Epithelial cell of proximal tubule (primary cell): ENCODE measurements around the gene SLC7A11. TPM values are rescaled to one million over a fixed set of nuclear protein-coding genes. Genes with fewer than 3 reads are reported as not detected.
A peak's percentile ranks its signal among the peaks of the same experiment; 100 is the strongest.

Source experiments
- DNase-seq: peaks from one replicate; pipeline ENCODE4 v3.0.0-alpha.2; 2011; ENCODE audit warnings: low read depth
- H3K4me3 ChIP-seq: 2 replicates; pipeline ENCODE4 v1.5.1; 2011; ENCODE audit warnings: low read depth, mild to moderate bottlenecking, low read length
- total RNA-seq: library from RNA; depleted of rRNA; stranded (reverse); fragments of >200 nt; gene quantifications from 2 replicates; pipeline ENCODE4 v1.2.3, GENCODE V29; 2015
- TF ChIP-seq, protein P1 (sequence below): conservative IDR thresholded peaks from 2 replicates; pipeline ENCODE4 v1.5.1; 2012; ENCODE audit warnings: low read depth, mild to moderate bottlenecking, low read length

SLC7A11 gene
- total RNA-seq, 1 donor from 2014 or later: 3.1 TPM

DNA sequence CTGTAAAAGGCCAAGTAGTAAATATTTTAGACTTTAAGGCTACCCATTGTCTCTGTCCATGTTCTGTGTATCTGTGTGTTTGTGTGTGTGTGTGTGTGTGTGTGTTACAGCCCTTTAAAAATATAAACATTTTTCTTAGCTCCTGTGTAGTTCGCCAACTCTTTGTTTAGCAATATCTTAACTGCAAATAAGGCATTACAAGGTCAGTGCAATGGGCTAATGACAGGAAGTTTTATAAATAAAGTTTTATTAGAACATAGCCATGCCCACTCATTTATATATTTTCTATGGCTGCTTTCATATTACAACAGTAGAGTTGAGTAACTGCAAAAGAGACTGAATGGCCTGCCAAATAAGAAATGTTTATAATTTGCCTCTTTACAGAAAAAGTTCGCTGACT, 5.9 kb upstream of the SLC7A11 start:
- no peak overlapping the region for H3K4me3 ChIP-seq
- TF ChIP-seq, protein P1, sequence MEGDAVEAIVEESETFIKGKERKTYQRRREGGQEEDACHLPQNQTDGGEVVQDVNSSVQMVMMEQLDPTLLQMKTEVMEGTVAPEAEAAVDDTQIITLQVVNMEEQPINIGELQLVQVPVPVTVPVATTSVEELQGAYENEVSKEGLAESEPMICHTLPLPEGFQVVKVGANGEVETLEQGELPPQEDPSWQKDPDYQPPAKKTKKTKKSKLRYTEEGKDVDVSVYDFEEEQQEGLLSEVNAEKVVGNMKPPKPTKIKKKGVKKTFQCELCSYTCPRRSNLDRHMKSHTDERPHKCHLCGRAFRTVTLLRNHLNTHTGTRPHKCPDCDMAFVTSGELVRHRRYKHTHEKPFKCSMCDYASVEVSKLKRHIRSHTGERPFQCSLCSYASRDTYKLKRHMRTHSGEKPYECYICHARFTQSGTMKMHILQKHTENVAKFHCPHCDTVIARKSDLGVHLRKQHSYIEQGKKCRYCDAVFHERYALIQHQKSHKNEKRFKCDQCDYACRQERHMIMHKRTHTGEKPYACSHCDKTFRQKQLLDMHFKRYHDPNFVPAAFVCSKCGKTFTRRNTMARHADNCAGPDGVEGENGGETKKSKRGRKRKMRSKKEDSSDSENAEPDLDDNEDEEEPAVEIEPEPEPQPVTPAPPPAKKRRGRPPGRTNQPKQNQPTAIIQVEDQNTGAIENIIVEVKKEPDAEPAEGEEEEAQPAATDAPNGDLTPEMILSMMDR: no peak
- no peak for DNase-seq

DNA sequence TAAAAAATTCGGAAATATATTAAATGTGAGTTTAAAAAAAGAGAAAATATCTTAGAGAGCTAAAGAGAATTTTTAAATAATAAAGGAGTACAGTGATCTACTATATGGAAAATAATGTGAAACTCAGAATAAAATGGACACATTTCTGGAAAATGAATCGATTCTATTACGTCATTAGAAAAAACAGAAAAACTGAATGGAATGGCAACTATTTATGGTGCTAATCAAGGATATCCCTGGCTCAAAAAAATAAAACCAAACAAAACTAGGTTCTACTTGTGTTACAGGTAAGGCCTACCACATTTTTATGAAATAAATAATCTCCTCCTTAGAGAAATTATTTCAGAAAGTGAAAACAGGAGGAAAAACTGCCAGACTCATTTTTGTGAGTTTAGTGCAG, 5.5 kb upstream of the SLC7A11 start:
- no peak for DNase-seq
- H3K4me3 ChIP-seq: no peak overlapping the region
- TF ChIP-seq, protein P1: no peak

DNA sequence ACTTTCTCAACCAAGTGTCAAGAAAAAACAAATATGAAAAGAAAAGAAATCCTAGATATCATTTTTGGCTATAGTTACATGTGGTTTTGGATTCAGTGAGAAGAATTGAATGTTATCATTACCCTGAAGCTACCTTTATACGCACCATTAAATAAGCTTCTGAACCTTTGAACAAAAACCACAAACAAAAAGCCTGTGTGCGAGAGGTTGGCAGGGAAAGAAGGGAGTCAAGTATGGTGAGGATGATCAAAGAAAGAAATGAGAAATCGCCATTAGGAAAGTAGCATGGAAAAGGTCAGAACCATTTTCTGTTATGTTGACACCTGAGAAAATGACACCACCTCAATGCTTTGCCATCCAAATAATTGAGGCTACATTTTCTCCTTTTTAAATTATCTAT, 1.2 kb upstream of the SLC7A11 start:
- no peak overlapping the region for H3K4me3 ChIP-seq
- no peak for DNase-seq
- TF ChIP-seq, protein P1: no peak

DNA sequence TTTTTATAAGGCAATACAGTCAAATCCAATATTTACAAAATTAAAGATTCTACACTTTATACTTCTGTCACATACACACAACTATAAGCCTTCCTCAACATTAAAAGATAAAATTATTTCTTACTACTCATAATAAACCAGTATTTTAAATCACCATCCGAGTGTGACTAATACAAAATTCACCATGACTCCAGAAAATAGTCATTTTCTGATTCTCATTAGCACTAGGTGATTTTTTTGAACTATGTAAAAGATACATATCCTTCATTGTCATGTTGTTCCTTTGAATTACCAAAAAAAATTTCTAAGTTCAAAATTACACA, 646 bp upstream of the SLC7A11 start:
- H3K4me3 ChIP-seq: peak overlapping the region; percentile 33
- TF ChIP-seq, protein P1: no peak
- no peak for DNase-seq

DNA sequence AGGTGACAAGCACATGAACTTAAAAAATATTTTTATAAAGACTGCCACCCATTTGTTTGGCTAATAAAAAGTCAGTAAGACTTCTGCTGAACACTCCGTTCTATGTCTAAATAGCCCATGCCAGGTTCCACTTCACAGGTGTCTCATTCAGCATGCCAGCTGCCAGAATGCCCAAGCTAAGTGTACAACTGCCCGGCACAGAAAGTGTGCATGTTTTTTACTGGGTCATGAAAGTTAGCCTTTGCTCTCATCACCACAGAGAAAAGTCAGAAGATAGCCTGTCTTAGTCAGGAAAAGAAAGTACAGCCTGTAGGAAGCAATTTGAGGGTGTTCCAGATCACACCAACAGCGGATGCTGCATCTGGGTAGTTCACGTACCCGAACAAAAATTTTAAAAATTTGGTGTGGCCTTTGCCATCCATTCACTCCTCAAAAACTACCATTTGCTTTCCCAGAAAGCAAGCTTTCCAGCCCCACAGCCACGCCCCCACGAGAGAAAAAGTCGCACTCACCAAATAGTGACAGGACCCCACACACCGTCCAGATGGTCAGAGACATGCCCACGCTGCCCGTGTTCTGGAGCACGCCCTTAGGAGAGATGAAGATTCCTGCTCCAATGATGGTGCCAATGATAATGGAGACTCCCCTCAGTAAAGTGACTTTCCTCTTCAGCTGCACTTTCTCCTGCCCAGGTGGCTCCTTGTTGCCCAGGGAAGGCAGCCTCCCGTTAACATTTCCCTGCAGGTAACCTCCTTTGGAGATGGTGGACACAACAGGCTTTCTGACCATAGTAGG, 671 bp downstream of the SLC7A11 start:
- TF ChIP-seq, protein P1: no peak
- H3K4me3 ChIP-seq: peak overlapping the region; percentile 60
- no peak for DNase-seq

DNA sequence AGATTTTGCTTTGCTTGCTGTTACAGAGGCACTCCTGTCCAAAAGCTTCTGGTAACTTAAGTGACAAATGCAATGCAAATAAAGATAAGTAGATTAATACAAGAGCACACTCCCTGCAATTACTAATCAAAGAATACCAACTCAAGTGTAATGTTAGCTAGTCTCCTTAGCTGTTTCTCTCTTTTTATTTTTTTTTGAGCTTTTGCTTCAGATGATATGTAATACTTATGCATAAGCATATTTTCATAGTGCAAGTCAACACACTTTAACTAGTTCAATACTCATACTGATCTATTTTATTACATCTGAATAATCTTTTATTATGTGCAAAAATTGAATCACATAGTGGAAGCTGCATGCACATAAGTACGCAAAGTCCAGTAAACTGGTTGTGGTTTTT, 2.7 kb downstream of the SLC7A11 start:
- TF ChIP-seq, protein P1: no peak
- no peak for DNase-seq
- H3K4me3 ChIP-seq: no peak overlapping the region
